HepG2 (cell line): ENCODE data around the gene NDUFAF3. TPM values are rescaled to one million over a fixed set of nuclear protein-coding genes. Genes with fewer than 3 reads are reported as not detected.
A peak's percentile ranks its signal among the peaks of the same experiment; 100 is the strongest.

Experiments
- ARNT ChIP-seq: fragments of 450-650 bp; IDR thresholded peaks from 2 replicates; pipeline ENCODE4 v1.6.1; 2017
- ARNT2 ChIP-seq: sonication (generic); formaldehyde crosslinking; IDR thresholded peaks from 2 replicates; pipeline ENCODE4 v1.8.0; 2022; ENCODE audit warnings: mild to moderate bottlenecking, low read depth, missing genetic modification reagents, moderate library complexity
- FOXP1 ChIP-seq, 2 experiments: fragments of 450-650 bp in 1 of 2; IDR thresholded peaks; 2 replicates each; pipeline ENCODE4 v1.6.1; 2017 to 2018; ENCODE audit warnings: antibody characterized with exemption in 1 of 2
- NCOA5 ChIP-seq: sonication (generic); formaldehyde crosslinking; IDR thresholded peaks from 2 replicates; pipeline ENCODE4 v1.4.0; 2020; ENCODE audit warnings: missing genetic modification reagents
- RFX5 ChIP-seq: IDR thresholded peaks from 2 replicates; pipeline ENCODE4 v1.6.1; 2011; ENCODE audit warnings: low read depth, low read length, improper control_type of control experiment
- SPEN ChIP-seq: sonication (generic); formaldehyde crosslinking; IDR thresholded peaks from 2 replicates; pipeline ENCODE4 v1.5.1; 2020; ENCODE audit warnings: low read depth, mild to moderate bottlenecking, missing genetic modification reagents
- SSRP1 ChIP-seq: IDR thresholded peaks from 2 replicates; pipeline ENCODE4 v1.6.1; 2016; ENCODE audit warnings: control low read depth
- TRAFD1 ChIP-seq: sonication (generic); formaldehyde crosslinking; IDR thresholded peaks from 2 replicates; pipeline ENCODE4 v1.5.1; 2020; ENCODE audit warnings: missing genetic modification reagents, mild to moderate bottlenecking, borderline replicate concordance
- YY1 ChIP-seq: IDR thresholded peaks from 2 replicates; pipeline ENCODE4 v1.6.1; 2011; ENCODE audit warnings: low read length, low read depth, moderate library complexity, mild to moderate bottlenecking; ENCODE audit not compliant: insufficient read depth, insufficient replicate concordance
- ZGPAT ChIP-seq: IDR thresholded peaks from 2 replicates; pipeline ENCODE4 v1.6.1; 2016; ENCODE audit warnings: mild to moderate bottlenecking
- ZNF205 ChIP-seq: IDR thresholded peaks from 2 replicates; pipeline ENCODE4 v1.6.1; 2018; ENCODE audit warnings: missing biosample characterization, missing genetic modification reagents
- ZNF225 ChIP-seq: sonication (generic); formaldehyde crosslinking; IDR thresholded peaks from 2 replicates; pipeline ENCODE4 v1.4.0; 2020; ENCODE audit warnings: mild to moderate bottlenecking, missing genetic modification reagents
- ZNF331 ChIP-seq: sonication (generic); formaldehyde crosslinking; IDR thresholded peaks from 2 replicates; pipeline ENCODE4 v1.4.0; 2020; ENCODE audit warnings: missing genetic modification reagents
- ZXDC ChIP-seq: sonication (generic); formaldehyde crosslinking; IDR thresholded peaks from 2 replicates; pipeline ENCODE4 v1.5.0; 2020; ENCODE audit warnings: mild to moderate bottlenecking, missing genetic modification reagents
- polyA plus RNA-seq, 8 experiments: library from polyadenylated mRNA; depleted of rRNA in 3 of 8; stranded (reverse) in 7 of 8; unstranded in 1 of 8; fragments of >200 nt; fragmentation: Illumina TruSeq in 4 of 8; extraction: Trizol in 4 of 8; gene quantifications; 2 replicates each; pipeline versions ENCODE4 v1.2.1 to v1.2.3, GENCODE V29; 2011 to 2016; ENCODE audit warnings: low read depth in 4 of 8, missing spikeins in 1 of 8, mixed read lengths in 1 of 8; ENCODE audit not compliant: insufficient read depth in 1 of 8
- total RNA-seq, 5 experiments: library from RNA; depleted of rRNA; stranded (reverse); fragments of >200 nt; fragmentation: Illumina TruSeq; extraction: Trizol; gene quantifications; 2 replicates each; pipeline ENCODE4 v1.2.3, GENCODE V29; 2016; ENCODE audit warnings: low read depth in 1 of 5
- TF ChIP-seq, protein P1 (sequence below), 2 experiments: sonication (generic) in 1 of 2; formaldehyde crosslinking in 1 of 2; IDR thresholded peaks; 2 replicates each; pipeline versions ENCODE4 v1.4.0 to v1.6.1; 2018 to 2020; ENCODE audit warnings: missing genetic modification reagents in 2 of 2, borderline replicate concordance in 1 of 2, low read depth in 1 of 2, mild to moderate bottlenecking in 1 of 2, missing biosample characterization in 1 of 2
- TF ChIP-seq, protein P2 (sequence below): sonication (generic); formaldehyde crosslinking; IDR thresholded peaks from 2 replicates; pipeline ENCODE4 v1.8.0; 2022; ENCODE audit warnings: low read depth, missing genetic modification reagents
- TF ChIP-seq, protein P3 (sequence below): sonication (generic); formaldehyde crosslinking; conservative IDR thresholded peaks from 2 replicates; pipeline ENCODE4 v1.4.0; 2020; ENCODE audit warnings: missing genetic modification reagents

NDUFAF3 gene
- total and polyA plus RNA-seq, 2 of the 13 experiments (the other 11 are each of a cell fraction or from before 2014, with no cell fraction given), result 39.0 to 50.0 TPM

- TF ChIP-seq ZGPAT (CRISPR knock-in tag) (peak; percentile 69), NCOA5 (CRISPR knock-in tag) (no peak), SPEN (CRISPR knock-in tag) (peak; percentile 75; the same call in 1 of the 2 replicates), FOXP1 (IDR thresholded peaks at IDR 0.05) (no peak), FOXP1 (CRISPR knock-in tag; IDR thresholded peaks at IDR 0.05) (no peak; the same call in 1 of the 2 replicates), ARNT (no peak), SSRP1 (CRISPR knock-in tag) (no peak), RFX5 (peak; percentile 74), YY1 (peak; percentile 81), ZXDC (CRISPR knock-in tag) (no peak), ZNF331 (CRISPR knock-in tag) (peak; percentile 31; the same call in 1 of the 2 replicates), TRAFD1 (CRISPR knock-in tag) (no peak), ZNF225 (CRISPR knock-in tag) (no peak), ARNT2 (CRISPR knock-in tag) (peak; percentile 88; the same call in 1 of the 2 replicates), ZNF205 (CRISPR knock-in tag) (peak; percentile 75; the same call in 1 of the 2 replicates)
- TF ChIP-seq, protein P1, sequence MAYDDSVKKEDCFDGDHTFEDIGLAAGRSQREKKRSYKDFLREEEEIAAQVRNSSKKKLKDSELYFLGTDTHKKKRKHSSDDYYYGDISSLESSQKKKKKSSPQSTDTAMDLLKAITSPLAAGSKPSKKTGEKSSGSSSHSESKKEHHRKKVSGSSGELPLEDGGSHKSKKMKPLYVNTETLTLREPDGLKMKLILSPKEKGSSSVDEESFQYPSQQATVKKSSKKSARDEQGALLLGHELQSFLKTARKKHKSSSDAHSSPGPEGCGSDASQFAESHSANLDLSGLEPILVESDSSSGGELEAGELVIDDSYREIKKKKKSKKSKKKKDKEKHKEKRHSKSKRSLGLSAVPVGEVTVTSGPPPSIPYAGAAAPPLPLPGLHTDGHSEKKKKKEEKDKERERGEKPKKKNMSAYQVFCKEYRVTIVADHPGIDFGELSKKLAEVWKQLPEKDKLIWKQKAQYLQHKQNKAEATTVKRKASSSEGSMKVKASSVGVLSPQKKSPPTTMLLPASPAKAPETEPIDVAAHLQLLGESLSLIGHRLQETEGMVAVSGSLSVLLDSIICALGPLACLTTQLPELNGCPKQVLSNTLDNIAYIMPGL (CRISPR knock-in tag; IDR thresholded peaks at IDR 0.05; ENCODE audit: borderline replicate concordance in 1 of 2, low read depth in 1 of 2), result peak; percentile 83 to 96; a peak in 3 of 4 replicates
- TF ChIP-seq, protein P2, sequence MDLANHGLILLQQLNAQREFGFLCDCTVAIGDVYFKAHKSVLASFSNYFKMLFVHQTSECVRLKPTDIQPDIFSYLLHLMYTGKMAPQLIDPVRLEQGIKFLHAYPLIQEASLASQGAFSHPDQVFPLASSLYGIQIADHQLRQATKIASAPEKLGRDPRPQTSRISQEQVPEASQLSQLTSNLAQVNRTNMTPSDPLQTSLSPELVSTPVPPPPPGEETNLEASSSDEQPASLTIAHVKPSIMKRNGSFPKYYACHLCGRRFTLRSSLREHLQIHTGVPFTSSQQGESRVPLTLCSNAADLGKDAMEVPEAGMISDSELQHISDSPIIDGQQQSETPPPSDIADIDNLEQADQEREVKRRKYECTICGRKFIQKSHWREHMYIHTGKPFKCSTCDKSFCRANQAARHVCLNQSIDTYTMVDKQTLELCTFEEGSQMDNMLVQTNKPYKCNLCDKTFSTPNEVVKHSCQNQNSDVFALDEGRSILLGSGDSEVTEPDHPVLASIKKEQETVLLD (CRISPR knock-in tag), result peak; percentile 40
- TF ChIP-seq, protein P3, sequence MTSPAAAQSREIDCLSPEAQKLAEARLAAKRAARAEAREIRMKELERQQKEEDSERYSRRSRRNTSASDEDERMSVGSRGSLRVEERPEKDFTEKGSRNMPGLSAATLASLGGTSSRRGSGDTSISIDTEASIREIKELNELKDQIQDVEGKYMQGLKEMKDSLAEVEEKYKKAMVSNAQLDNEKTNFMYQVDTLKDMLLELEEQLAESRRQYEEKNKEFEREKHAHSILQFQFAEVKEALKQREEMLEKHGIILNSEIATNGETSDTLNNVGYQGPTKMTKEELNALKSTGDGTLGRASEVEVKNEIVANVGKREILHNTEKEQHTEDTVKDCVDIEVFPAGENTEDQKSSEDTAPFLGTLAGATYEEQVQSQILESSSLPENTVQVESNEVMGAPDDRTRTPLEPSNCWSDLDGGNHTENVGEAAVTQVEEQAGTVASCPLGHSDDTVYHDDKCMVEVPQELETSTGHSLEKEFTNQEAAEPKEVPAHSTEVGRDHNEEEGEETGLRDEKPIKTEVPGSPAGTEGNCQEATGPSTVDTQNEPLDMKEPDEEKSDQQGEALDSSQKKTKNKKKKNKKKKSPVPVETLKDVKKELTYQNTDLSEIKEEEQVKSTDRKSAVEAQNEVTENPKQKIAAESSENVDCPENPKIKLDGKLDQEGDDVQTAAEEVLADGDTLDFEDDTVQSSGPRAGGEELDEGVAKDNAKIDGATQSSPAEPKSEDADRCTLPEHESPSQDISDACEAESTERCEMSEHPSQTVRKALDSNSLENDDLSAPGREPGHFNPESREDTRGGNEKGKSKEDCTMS, result no peak
Measured at GRCh38 chr3:49007068-49007770, 14.7 kb upstream of the NDUFAF3 start, which contains the start of gene WDR6 (continued).
